IMR-90 (cell line): Measurements from ENCODE around the gene FMN1. TPM values are rescaled to one million over a fixed set of nuclear protein-coding genes. Genes with fewer than 3 reads are reported as not detected.

Source experiments
- ATAC-seq: fragments of 200-7000 bp; cut with Tn5 transposase; 2 replicates; pipeline ENCODE4 v1.9.1; 2020; ENCODE audit warnings: low read depth, mild to moderate bottlenecking, moderate library complexity
- BruUV-seq: library from RNA; stranded (reverse); fragments of 400-500 nt; replicated peaks from 2 replicates; lab custom pipeline; 2021; lab: Mats Ljungman, UMichigan
- CTCF ChIA-PET: fragments of 300-600 bp; formaldehyde crosslinking; extraction: SDS; loops from one replicate; lab custom pipeline; 2021; ENCODE audit warnings: antibody characterized with exemption; lab: Yijun Ruan, JAX
- POLR2A ChIA-PET: fragments of 300-600 bp; sonication (Branson Sonifier 250); formaldehyde crosslinking; loops from one replicate; lab custom pipeline; 2022; ENCODE audit warnings: antibody characterized with exemption; ENCODE audit not compliant: unreplicated experiment; lab: Charles Lee
- DNase-seq: peaks from one replicate; pipeline ENCODE4 v3.0.0; 2013
- H2AFZ ChIP-seq: replicated peaks from 2 replicates; pipeline ENCODE3; 2013; ENCODE audit warnings: low read length, mild to moderate bottlenecking; ENCODE audit not compliant: poor library complexity
- H2AK5ac ChIP-seq: 2 replicates; pipeline ENCODE4 v1.6.1; 2013; ENCODE audit warnings: low read depth, low read length, inconsistent platforms
- H2AK9ac ChIP-seq: replicated peaks from 2 replicates; pipeline ENCODE3; 2013; ENCODE audit warnings: mild to moderate bottlenecking, low read depth, low read length, moderate library complexity; ENCODE audit not compliant: poor library complexity
- H2BK120ac ChIP-seq: 2 replicates; pipeline ENCODE4 v1.6.1; 2013; ENCODE audit warnings: low read depth, low read length, inconsistent platforms
- H2BK15ac ChIP-seq: 3 replicates; pipeline ENCODE4 v1.6.1; 2013; ENCODE audit warnings: low read depth, low read length, inconsistent platforms
- H2BK20ac ChIP-seq: 2 replicates; pipeline ENCODE4 v1.6.1; 2013; ENCODE audit warnings: low read depth, mild to moderate bottlenecking, inconsistent platforms, low read length, moderate library complexity
- H2BK5ac ChIP-seq: 2 replicates; pipeline ENCODE4 v1.6.1; 2013; ENCODE audit warnings: mild to moderate bottlenecking, low read depth, low read length, inconsistent platforms; ENCODE audit not compliant: poor library complexity, severe bottlenecking
- H3K14ac ChIP-seq: replicated peaks from 2 replicates; pipeline ENCODE4 v1.6.1; 2013; ENCODE audit warnings: low read depth, low read length, inconsistent platforms
- H3K18ac ChIP-seq: 2 replicates; pipeline ENCODE4 v1.6.1; 2013; ENCODE audit warnings: low read depth, low read length, control low read depth
- H3K23ac ChIP-seq: 2 replicates; pipeline ENCODE4 v1.6.1; 2013; ENCODE audit warnings: low read depth, low read length, inconsistent platforms
- H3K27ac ChIP-seq: 2 replicates; pipeline ENCODE4 v1.5.1; 2013; ENCODE audit warnings: mild to moderate bottlenecking, control low read depth, low read length; ENCODE audit not compliant: insufficient read depth
- H3K27me3 ChIP-seq: 2 replicates; pipeline ENCODE4 v1.6.1; 2013; ENCODE audit warnings: low read length; ENCODE audit not compliant: control insufficient read depth, insufficient read depth
- H3K36me3 ChIP-seq: 2 replicates; pipeline ENCODE4 v1.6.1; 2013; ENCODE audit warnings: low read length, mixed read lengths; ENCODE audit not compliant: control insufficient read depth, insufficient read depth
- H3K4ac ChIP-seq: 2 replicates; pipeline ENCODE4 v1.6.1; 2013; ENCODE audit warnings: low read depth, low read length, inconsistent platforms
- H3K4me1 ChIP-seq: 2 replicates; pipeline ENCODE4 v1.6.1; 2013; ENCODE audit warnings: low read length, mixed read lengths; ENCODE audit not compliant: control insufficient read depth, insufficient read depth
- H3K4me2 ChIP-seq: 2 replicates; pipeline ENCODE4 v1.6.1; 2013; ENCODE audit warnings: low read depth, mild to moderate bottlenecking, control low read depth, low read length, moderate library complexity
- H3K4me3 ChIP-seq: 2 replicates; pipeline ENCODE4 v1.5.1; 2013; ENCODE audit warnings: low read depth, mild to moderate bottlenecking, control low read depth, low read length, moderate library complexity; ENCODE audit not compliant: insufficient read depth
- H3K56ac ChIP-seq: 2 replicates; pipeline ENCODE4 v1.6.1; 2013; ENCODE audit warnings: low read length, inconsistent platforms; ENCODE audit not compliant: insufficient read depth; ENCODE audit errors: extremely low read depth
- H3K79me1 ChIP-seq, 2 experiments: 2 replicates each; pipeline ENCODE4 v1.6.1; 2013; ENCODE audit warnings: low read length in 2 of 2, inconsistent platforms in 1 of 2, low read depth in 1 of 2
- H3K9ac ChIP-seq: 2 replicates; pipeline ENCODE4 v1.6.1; 2013; ENCODE audit warnings: low read depth, low read length, control low read depth
- H3K9me1 ChIP-seq: 2 replicates; pipeline ENCODE4 v1.6.1; 2013; ENCODE audit warnings: low read length, inconsistent platforms; ENCODE audit not compliant: insufficient read depth
- H3K9me3 ChIP-seq: 2 replicates; pipeline ENCODE4 v1.6.1; 2013; ENCODE audit warnings: low read length; ENCODE audit not compliant: control insufficient read depth, insufficient read depth
- H4K20me1 ChIP-seq: 2 replicates; pipeline ENCODE4 v1.6.1; 2013; ENCODE audit warnings: low read length, inconsistent platforms; ENCODE audit not compliant: insufficient read depth
- H4K5ac ChIP-seq: 2 replicates; pipeline ENCODE4 v1.6.1; 2013; ENCODE audit warnings: mild to moderate bottlenecking, low read depth, low read length, control low read depth
- H4K8ac ChIP-seq, 2 experiments: 2 replicates each; pipeline ENCODE4 v1.6.1; 2013; ENCODE audit warnings: low read depth in 2 of 2, low read length in 2 of 2, control low read depth in 1 of 2, inconsistent platforms in 1 of 2
- H4K91ac ChIP-seq: 2 replicates; pipeline ENCODE4 v1.6.1; 2013; ENCODE audit warnings: low read depth, low read length, inconsistent platforms; ENCODE audit not compliant: insufficient read depth
- CEBPB ChIP-seq: IDR thresholded peaks from 2 replicates; pipeline ENCODE4 v1.6.1; 2012; ENCODE audit warnings: low read depth, low read length, improper control_type of control experiment
- CHD1 ChIP-seq: IDR thresholded peaks from 2 replicates; pipeline ENCODE4 v1.6.1; 2012; ENCODE audit warnings: low read depth, low read length, improper control_type of control experiment
- CTCF ChIP-seq: conservative IDR thresholded peaks from 2 replicates; pipeline ENCODE4 v1.5.1; 2012; ENCODE audit warnings: mild to moderate bottlenecking, low read depth, low read length, improper control_type of control experiment
- MAFK ChIP-seq: IDR thresholded peaks from 2 replicates; pipeline ENCODE4 v1.6.1; 2012; ENCODE audit warnings: low read depth, low read length, improper control_type of control experiment
- MAZ ChIP-seq: IDR thresholded peaks from 2 replicates; pipeline ENCODE4 v1.6.1; 2012; ENCODE audit warnings: low read depth, mild to moderate bottlenecking, low read length, improper control_type of control experiment, moderate library complexity, borderline replicate concordance
- NFE2L2 ChIP-seq: fragments of 150-350 bp; IDR thresholded peaks from 2 replicates; pipeline ENCODE4 v1.6.1; 2016; ENCODE audit warnings: low read depth, mild to moderate bottlenecking, low read length
- RFX5 ChIP-seq: IDR thresholded peaks from 2 replicates; pipeline ENCODE4 v1.8.0; 2012; ENCODE audit warnings: low read depth, mild to moderate bottlenecking, low read length, moderate library complexity
- SMC3 ChIP-seq: fragments of 150-350 bp; IDR thresholded peaks from 2 replicates; pipeline ENCODE4 v1.6.1; 2016; ENCODE audit warnings: low read depth, mild to moderate bottlenecking, antibody characterized with exemption, low read length, moderate library complexity
- WGBS, 2 experiments: methylation state at CpG; one replicate each; pipeline versions ENCODE4 v1.1.5 to v1.1.7; 2013; ENCODE audit warnings: missing lambda C conversion rate in 2 of 2; ENCODE audit not compliant: insufficient read length in 1 of 2; ENCODE audit errors: extremely low coverage in 2 of 2; 5-methylcytosine and 5-hydroxymethylcytosine counted together
- dilution Hi-C: fragments of 300-500 bp; cut with HindIII; formaldehyde crosslinking; loops from one replicate; pipeline ENCODE4 v1.14.3; 2018; ENCODE audit warnings: low sequenced_read_pairs; ENCODE audit not compliant: unreplicated experiment
- in situ Hi-C: fragments of 300-500 bp; cut with MboI; formaldehyde crosslinking; loops from 3 replicates; pipeline ENCODE4 v1.14.3; 2019; ENCODE audit warnings: low sequenced_read_pairs, inconsistent platforms, mixed read lengths
- intact Hi-C: fragments of 100-400 bp; cut with micrococcal nuclease; formaldehyde crosslinking; loops from 2 replicates; pipeline ENCODE4 v1.10.0; 2022
- polyA plus RNA-seq, 3 experiments: library from polyadenylated mRNA; depleted of rRNA; stranded (reverse); fragments of >200 nt; gene quantifications; 2 replicates each; pipeline ENCODE4 v1.2.3, GENCODE V29; 2012; ENCODE audit warnings: low replicate concordance in 1 of 3
- total RNA-seq: library from RNA; depleted of rRNA; stranded (reverse); fragments of >200 nt; gene quantifications from 2 replicates; pipeline ENCODE4 v1.2.3, GENCODE V29; 2012
- TF ChIP-seq, protein P1 (sequence below): fragments of 150-350 bp; IDR thresholded peaks from 2 replicates; pipeline ENCODE4 v1.6.1; 2017; ENCODE audit warnings: mild to moderate bottlenecking, antibody characterized with exemption, low read length, low read depth

Gene FMN1
- total and polyA plus RNA-seq, 2 of the 4 experiments (the other 2 are of a cell fraction) = 7.3 to 17.6 TPM

DNA sequence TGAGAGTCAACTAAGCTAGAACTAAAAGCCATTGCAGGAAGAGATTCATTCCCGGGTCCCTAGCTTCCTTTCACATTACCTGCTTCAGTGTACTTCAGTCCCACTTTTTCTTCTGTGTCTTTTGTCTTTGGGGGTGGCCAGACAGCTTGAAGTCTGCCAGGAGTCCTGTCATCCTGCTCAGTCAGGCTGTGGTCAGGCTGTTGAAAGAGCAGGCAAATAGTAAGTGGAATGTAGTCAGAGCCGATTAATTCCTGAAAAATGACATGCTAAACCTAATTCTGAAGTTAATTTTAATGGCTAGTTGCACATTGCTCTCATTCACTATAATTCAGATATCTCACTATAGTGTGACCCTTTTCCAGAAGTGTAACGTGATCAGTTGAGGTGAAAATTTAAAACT, 129.6 kb downstream of the FMN1 start:
- in situ Hi-C loops (loop anchor here (25.0 kb wide), 1 partner anchor 622 kb away; no protein-coding TSS in a partner anchor), intact Hi-C loops (no loop called here), dilution Hi-C loops (no loop called here)
- ChIA-PET CTCF (interaction anchor here (1.1 to 1.2 kb wide), 2 partner anchors 9 to 13 kb away, joined by 3 to 4 read pairs; no protein-coding TSS in a partner anchor), POLR2A (no interaction called here)
- Histone ChIP-seq H2AK9ac (no peak overlapping the region), H4K8ac (no peak overlapping the region), H2AFZ (no peak overlapping the region), H4K91ac (peak overlapping the region; percentile 26; the same call in 1 of the 2 replicates), H2AK5ac (no peak overlapping the region), H3K79me1 (peaks cover 25 to 61% of the 10 kb centered on the region in 2 experiments), H2BK120ac (peak overlapping the region; percentile 78), H3K9ac (peak overlapping the region; percentile 2; the same call in 1 of the 2 replicates), H3K9me3 (no peaks in the 10 kb centered on the region), H3K9me1 (peaks cover 18% of the 10 kb centered on the region), H3K23ac (no peak overlapping the region), H3K14ac (no peak overlapping the region; the same call in 1 of the 2 replicates), H2BK20ac (no peak overlapping the region), H3K18ac (no peak overlapping the region), H3K4me1 (peaks cover 31% of the 10 kb centered on the region), H3K4me2 (peak overlapping the region; percentile 54), H2BK15ac (0 out of 3 replicates have a peak overlapping the region, but pooled peaks have one; percentile 54), H2BK5ac (peak overlapping the region; percentile 12), H3K4ac (no peak overlapping the region; the same call in 1 of the 2 replicates), H3K27me3 (no peaks in the 10 kb centered on the region), H3K56ac (no peak overlapping the region), H3K36me3 (no peaks in the 10 kb centered on the region), H3K27ac (peak overlapping the region; percentile 13; the same call in 1 of the 2 replicates), H3K4me3 (no peak overlapping the region), H4K20me1 (peaks cover 42% of the 10 kb centered on the region; the same call in 1 of the 2 replicates), H4K5ac (no peak overlapping the region)
- TF ChIP-seq, protein P1, sequence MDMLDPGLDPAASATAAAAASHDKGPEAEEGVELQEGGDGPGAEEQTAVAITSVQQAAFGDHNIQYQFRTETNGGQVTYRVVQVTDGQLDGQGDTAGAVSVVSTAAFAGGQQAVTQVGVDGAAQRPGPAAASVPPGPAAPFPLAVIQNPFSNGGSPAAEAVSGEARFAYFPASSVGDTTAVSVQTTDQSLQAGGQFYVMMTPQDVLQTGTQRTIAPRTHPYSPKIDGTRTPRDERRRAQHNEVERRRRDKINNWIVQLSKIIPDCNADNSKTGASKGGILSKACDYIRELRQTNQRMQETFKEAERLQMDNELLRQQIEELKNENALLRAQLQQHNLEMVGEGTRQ = no peak
- TF ChIP-seq CTCF = no peak
- no peak for TF ChIP-seq MAFK
- TF ChIP-seq RFX5 = no peak
- no peak for TF ChIP-seq CHD1
- no peak for TF ChIP-seq NFE2L2
- TF ChIP-seq CEBPB = peak; percentile 77
- TF ChIP-seq MAZ = no peak
- no peak for TF ChIP-seq SMC3
- no CpG with 5 or more reads among the region's 3 CpGs for WGBS, 2 experiments
- BruUV-seq = no TSS peak
- DNase-seq (peak; percentile 81), ATAC-seq (peak; percentile 51; the same call in 1 of the 2 replicates)
